Type B pancreatic cell (in vitro differentiated cells): Measurements from ENCODE around the gene PRKCG. TPM values are rescaled to one million over a fixed set of nuclear protein-coding genes. Genes with fewer than 3 reads are reported as not detected.

Experiments
- DNase-seq: peaks from one replicate; pipeline ENCODE4 v3.0.0; 2021; ENCODE audit warnings: mixed read lengths; ENCODE audit not compliant: unreplicated experiment; ENCODE audit errors: extremely low spot score
- H3K27ac Mint-ChIP-seq: 2 replicates; pipeline ENCODE4 v1.8.0; 2021; ENCODE audit warnings: mild to moderate bottlenecking, mixed read lengths
- H3K27me3 Mint-ChIP-seq: 2 replicates; pipeline ENCODE4 v1.8.0; 2021; ENCODE audit warnings: mixed read lengths
- H3K36me3 Mint-ChIP-seq: 2 replicates; pipeline ENCODE4 v1.8.0; 2021; ENCODE audit warnings: mixed read lengths
- H3K4me1 Mint-ChIP-seq: one replicate; pipeline ENCODE4 v1.8.0; 2021; ENCODE audit warnings: mixed read lengths; ENCODE audit not compliant: unreplicated experiment
- H3K4me3 Mint-ChIP-seq: 2 replicates; pipeline ENCODE4 v1.8.0; 2021; ENCODE audit warnings: mild to moderate bottlenecking, mixed read lengths
- H3K9me3 Mint-ChIP-seq: 2 replicates; pipeline ENCODE4 v1.8.0; 2021; ENCODE audit warnings: mixed read lengths
- CTCF ChIP-seq: fragments of 200-600 bp; sonication (generic); conservative IDR thresholded peaks from 2 replicates; pipeline ENCODE4 v1.5.0; 2021; ENCODE audit warnings: antibody characterized with exemption, mild to moderate bottlenecking
- total RNA-seq: library from RNA; stranded (reverse); gene quantifications from 2 replicates; pipeline ENCODE4 v1.2.1, GENCODE V29; 2021; ENCODE audit warnings: low replicate concordance

Gene PRKCG
- total RNA-seq, 1 donor from 2014 or later: 3.1 TPM

GRCh38 chr19:53904909-53905308 is 22.9 kb downstream of the PRKCG start:
- H3K27me3 Mint-ChIP-seq: peaks cover 70% of the 10 kb centered on the region

DNA sequence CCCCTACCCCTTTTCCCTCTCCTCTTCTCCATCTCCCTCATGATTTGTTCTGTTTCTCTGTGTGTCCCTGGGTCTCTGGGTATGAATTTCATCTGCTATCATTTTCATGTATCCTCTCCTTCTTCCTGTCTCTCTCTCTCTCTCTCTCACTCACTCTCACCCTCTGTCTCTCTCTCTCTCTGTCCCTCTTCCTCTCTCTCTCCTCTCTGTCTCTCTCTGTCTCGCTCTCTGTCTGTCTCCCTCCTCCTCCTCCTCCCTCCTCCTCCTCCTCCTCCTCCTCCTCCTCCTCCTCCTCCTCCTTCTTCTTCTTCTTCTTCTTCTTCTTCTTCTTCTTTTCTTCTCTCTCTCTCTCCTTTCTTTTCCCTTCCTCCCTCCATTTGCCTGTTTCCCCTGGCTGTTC is 23.8 kb downstream of the PRKCG start:
- Mint-ChIP-seq H3K4me1 (peaks cover 13% of the 10 kb centered on the region), H3K4me3 (no peak overlapping the region), H3K9me3 (no peaks in the 10 kb centered on the region), H3K27ac (no peak overlapping the region), H3K27me3 (peaks cover 73% of the 10 kb centered on the region), H3K36me3 (no peaks in the 10 kb centered on the region)
- no peak for TF ChIP-seq CTCF
- no peak for DNase-seq

More at GRCh38 chr19:53904909-53905308, 22.9 kb downstream of the PRKCG start:
- no peaks in the 10 kb centered on the region for H3K9me3 Mint-ChIP-seq
- no peak for TF ChIP-seq CTCF
- H3K36me3 Mint-ChIP-seq: no peaks in the 10 kb centered on the region
- no peak overlapping the region for H3K4me3 Mint-ChIP-seq
- DNase-seq: no peak
- peaks cover 13% of the 10 kb centered on the region for H3K4me1 Mint-ChIP-seq
- H3K27ac Mint-ChIP-seq: no peak overlapping the region

- no peaks in the 10 kb centered on the region for H3K36me3 Mint-ChIP-seq
- DNase-seq: no peak
- peaks cover 80% of the 10 kb centered on the region for H3K27me3 Mint-ChIP-seq
- H3K9me3 Mint-ChIP-seq: no peaks in the 10 kb centered on the region
- H3K27ac Mint-ChIP-seq: no peak overlapping the region
- peaks cover 13% of the 10 kb centered on the region for H3K4me1 Mint-ChIP-seq
- H3K4me3 Mint-ChIP-seq: peak overlapping the region; percentile 36
- TF ChIP-seq CTCF: peak; percentile 85
These were observed 24.5 kb downstream of the PRKCG start for GRCh38 chr19:53906211-53907192.

GRCh38 chr19:53907193-53907581 is 25.2 kb downstream of the PRKCG start:
- Mint-ChIP-seq H3K27me3 (peaks cover 87% of the 10 kb centered on the region), H3K9me3 (no peaks in the 10 kb centered on the region), H3K27ac (no peak overlapping the region), H3K4me3 (peak overlapping the region; percentile 36), H3K4me1 (peaks cover 13% of the 10 kb centered on the region), H3K36me3 (no peaks in the 10 kb centered on the region)
- no peak for DNase-seq
- TF ChIP-seq CTCF: no peak

DNA sequence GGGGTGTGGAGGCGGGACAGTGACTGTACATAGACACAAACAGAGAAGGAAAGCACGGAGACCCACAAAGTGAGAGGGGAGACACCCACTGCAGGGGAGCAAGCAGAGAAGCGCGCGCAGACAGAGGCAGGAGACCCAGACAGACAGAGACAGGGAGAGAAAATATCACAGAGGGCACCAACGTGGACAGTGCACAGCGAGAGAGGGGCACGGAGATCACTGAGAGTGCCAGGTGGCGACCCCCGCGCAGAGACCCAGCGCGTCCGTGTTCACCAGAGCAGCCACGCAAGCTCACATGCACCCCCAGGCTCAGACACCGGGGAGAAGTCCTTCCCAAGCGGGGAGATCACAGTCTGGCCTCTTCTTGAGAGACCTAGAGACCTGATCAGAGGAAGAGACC is 25.7 kb downstream of the PRKCG start:
- TF ChIP-seq CTCF: no peak
- DNase-seq: no peak
- H3K27ac Mint-ChIP-seq: no peak overlapping the region
- H3K36me3 Mint-ChIP-seq: no peaks in the 10 kb centered on the region
- H3K4me1 Mint-ChIP-seq: peaks cover 13% of the 10 kb centered on the region
- H3K4me3 Mint-ChIP-seq: peak overlapping the region; percentile 55
- no peaks in the 10 kb centered on the region for H3K9me3 Mint-ChIP-seq
- H3K27me3 Mint-ChIP-seq: peaks cover 91% of the 10 kb centered on the region
